HG02642 (cell line): Measurements from ENCODE around the gene HEBP2.
A peak's percentile ranks its signal among the peaks of the same experiment; 100 is the strongest.

ENCODE experiments used
- ATAC-seq: cut with Tn5 transposase; IDR thresholded peaks from one replicate; pipeline ENCODE4 v1.9.1; 2021; ENCODE audit warnings: mild to moderate bottlenecking; ENCODE audit not compliant: unreplicated experiment, poor library complexity

The HEBP2 gene

DNA sequence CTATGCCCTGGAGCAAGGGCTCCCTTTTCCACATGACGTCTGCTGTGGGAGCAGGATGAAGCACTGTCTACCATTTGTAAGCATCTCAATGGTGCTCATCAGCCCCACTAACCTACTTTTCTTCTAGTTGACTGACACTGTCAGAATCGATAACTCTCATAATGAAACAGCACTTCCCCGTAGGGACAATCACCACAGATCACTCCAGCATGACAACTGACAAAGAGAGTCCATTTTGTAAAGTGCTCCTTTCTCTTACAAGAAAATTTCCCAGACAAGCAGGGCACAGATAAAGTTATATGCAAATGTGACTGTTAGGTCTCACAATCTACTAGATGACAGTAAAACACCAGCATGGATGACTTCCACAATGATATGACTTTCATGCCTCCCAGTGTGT lies 46.4 kb downstream of the HEBP2 start:
- peak; percentile 64 for ATAC-seq

- no peak for ATAC-seq
Measured at GRCh38 chr6:138451043-138451442, 47.0 kb downstream of the HEBP2 start.

- ATAC-seq, result peak; percentile 42
Measured at GRCh38 chr6:138454981-138455706, 51.1 kb downstream of the HEBP2 start.

DNA sequence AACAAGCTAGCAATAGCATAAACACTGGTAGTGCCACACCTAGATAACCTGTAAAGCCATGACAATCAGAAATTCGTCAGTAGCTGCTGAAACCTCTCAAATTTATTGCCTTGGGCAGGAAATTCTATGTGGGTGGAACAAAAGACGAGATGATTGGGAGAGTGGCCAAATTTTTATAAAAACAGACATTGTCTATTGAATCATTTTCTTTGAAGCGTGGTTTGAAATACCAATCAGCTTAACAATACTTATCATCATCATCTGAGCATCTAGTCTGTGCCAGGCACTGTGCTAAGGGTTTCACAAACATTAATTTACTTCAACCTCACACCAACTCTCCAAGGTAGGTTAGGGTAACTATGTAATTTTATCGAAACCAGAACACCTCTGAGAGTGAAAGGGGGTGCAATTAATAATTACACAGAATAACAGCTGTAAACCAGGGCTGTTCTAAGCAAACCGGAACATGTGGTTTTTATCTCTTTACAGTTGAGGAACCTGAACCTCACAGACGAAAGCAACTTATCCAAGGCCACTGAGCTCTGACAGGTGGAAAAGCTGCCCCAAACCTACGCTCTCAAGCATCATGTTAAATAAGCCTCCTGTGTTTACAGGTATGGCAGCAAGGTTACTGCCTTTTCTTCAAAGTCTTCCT lies 51.9 kb downstream of the HEBP2 start:
- peak; percentile 93 for ATAC-seq

DNA sequence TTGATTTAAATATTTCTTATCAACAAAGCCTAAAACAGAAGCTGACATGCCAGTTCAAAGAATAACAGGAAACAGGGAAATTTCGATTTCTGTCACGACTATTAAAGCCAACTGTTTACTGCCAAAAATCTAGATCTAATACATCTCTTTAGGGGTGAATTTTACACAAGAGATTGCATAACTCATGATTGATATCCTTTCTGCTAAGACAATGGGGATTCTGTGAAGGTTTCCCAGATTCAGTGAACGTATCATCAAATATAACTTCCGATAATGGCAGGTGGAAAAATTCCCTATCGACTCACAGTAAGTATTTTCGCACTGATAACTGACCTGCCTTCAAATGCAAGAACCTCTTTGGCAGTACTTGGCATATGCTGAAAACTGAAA lies 52.4 kb downstream of the HEBP2 start:
- ATAC-seq, result no peak

DNA sequence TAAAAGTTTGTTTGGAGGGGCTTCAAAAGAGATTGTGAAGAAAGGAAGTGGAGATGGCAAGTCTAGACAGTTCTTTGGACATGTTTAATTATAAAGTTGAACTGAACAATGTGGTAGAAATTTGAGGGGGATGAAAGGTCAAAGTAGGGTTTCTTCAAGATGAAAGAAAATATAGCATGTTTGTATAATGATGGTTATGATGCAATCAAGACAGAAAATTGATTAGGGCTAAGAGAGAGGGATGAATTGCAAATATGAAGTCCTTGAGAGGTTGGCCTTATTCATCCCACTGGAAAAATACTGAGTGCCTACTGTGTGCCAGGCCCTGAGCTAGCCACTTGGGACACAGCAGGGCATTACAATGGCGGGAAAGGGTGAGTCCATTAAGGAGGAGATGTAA lies 57.6 kb downstream of the HEBP2 start:
- no peak for ATAC-seq

DNA sequence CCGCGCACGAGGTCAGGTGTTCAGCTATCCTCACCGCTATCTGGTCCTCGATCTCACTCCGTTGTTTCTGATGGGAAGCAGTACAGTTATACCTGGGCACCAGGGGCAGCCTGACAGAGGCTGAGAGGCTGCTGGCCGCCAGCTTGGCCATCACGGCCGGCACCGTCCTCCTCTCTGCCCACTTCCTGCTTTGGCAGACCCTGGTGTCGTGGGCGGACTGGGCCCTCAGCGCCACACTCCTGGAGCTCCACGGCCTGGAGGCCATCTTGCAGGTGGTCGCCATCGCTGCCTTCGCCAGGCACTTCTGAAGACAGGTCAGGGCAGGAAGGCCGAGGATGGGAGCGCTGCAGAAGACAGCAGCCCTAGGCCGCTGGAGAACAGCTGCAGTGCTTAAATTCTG lies 60.1 kb downstream of the HEBP2 start:
- ATAC-seq, result no peak

- no peak for ATAC-seq
Measured at GRCh38 chr6:138465007-138465645, 61.1 kb downstream of the HEBP2 start.

DNA sequence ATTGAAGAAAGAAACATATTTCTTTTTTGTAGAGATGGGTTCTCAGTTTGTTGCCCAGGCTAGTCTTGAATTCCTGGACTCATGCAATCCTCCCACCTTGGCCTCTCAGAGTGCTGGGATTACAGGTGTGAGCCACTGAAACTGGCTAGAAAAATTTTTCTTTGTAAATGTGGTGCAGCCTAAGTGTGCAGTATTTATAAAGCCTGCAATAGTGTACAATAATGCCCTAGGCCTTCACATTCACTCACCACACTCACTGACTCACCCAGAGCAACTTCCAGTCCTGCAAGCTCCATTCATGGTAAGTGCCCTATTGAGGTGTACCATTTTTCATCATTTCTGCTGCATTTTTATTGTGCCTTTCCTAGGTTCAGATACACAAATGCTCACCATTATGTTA lies 63.9 kb downstream of the HEBP2 start:
- ATAC-seq, result no peak

- no peak for ATAC-seq
Measured at GRCh38 chr6:138468320-138469015, 64.4 kb downstream of the HEBP2 start.
